Neural progenitor cell (in vitro differentiated cells): ENCODE results near the gene SYTL3. TPM values are rescaled to one million over a fixed set of nuclear protein-coding genes. Genes with fewer than 3 reads are reported as not detected.

ENCODE experiments used
- DNase-seq: peaks from one replicate; pipeline ENCODE4 v3.0.0-alpha.2; 2016; ENCODE audit warnings: low spot score
- H2AFZ ChIP-seq: fragments of 200-600 bp; sonication (generic); replicated peaks from 2 replicates; pipeline ENCODE4 v1.6.1; 2016; ENCODE audit warnings: antibody characterized with exemption
- H3F3A ChIP-seq: fragments of 200-600 bp; sonication (generic); 2 replicates; pipeline ENCODE4 v1.6.1; 2016; ENCODE audit warnings: antibody characterized with exemption, low read depth
- H3K27ac ChIP-seq: fragments of 200-600 bp; sonication (generic); 2 replicates; pipeline ENCODE4 v1.5.1; 2016; ENCODE audit warnings: mild to moderate bottlenecking
- H3K27me3 ChIP-seq: fragments of 200-600 bp; sonication (generic); 2 replicates; pipeline ENCODE4 v1.6.1; 2016; ENCODE audit warnings: mild to moderate bottlenecking, moderate library complexity
- H3K36me3 ChIP-seq: fragments of 200-600 bp; sonication (generic); 2 replicates; pipeline ENCODE4 v1.5.1; 2016
- H3K4me1 ChIP-seq: fragments of 200-600 bp; sonication (generic); 2 replicates; pipeline ENCODE4 v1.6.1; 2016; ENCODE audit warnings: mixed run types
- H3K4me2 ChIP-seq: fragments of 200-600 bp; sonication (generic); 2 replicates; pipeline ENCODE4 v1.6.1; 2016
- H3K4me3 ChIP-seq: fragments of 200-600 bp; sonication (generic); 2 replicates; pipeline ENCODE4 v1.5.1; 2016
- H3K79me2 ChIP-seq: fragments of 200-600 bp; sonication (generic); 2 replicates; pipeline ENCODE4 v1.6.1; 2016; ENCODE audit warnings: low read depth
- H3K9ac ChIP-seq: fragments of 200-600 bp; sonication (generic); 2 replicates; pipeline ENCODE4 v1.6.1; 2016
- H3K9me3 ChIP-seq: fragments of 200-600 bp; sonication (generic); 2 replicates; pipeline ENCODE4 v1.5.1; 2016; ENCODE audit warnings: low read depth
- H4K20me1 ChIP-seq: fragments of 200-600 bp; sonication (generic); 2 replicates; pipeline ENCODE4 v1.6.1; 2016; ENCODE audit warnings: low read depth
- H3K27ac Mint-ChIP-seq: 3 replicates; pipeline ENCODE4 v1.8.0; 2021; ENCODE audit warnings: mixed read lengths
- H3K27me3 Mint-ChIP-seq: 2 replicates; pipeline ENCODE4 v1.8.0; 2022; ENCODE audit warnings: low read depth, mild to moderate bottlenecking, inconsistent platforms, moderate library complexity, mixed read lengths; ENCODE audit not compliant: insufficient read depth
- H3K36me3 Mint-ChIP-seq: 3 replicates; pipeline ENCODE4 v1.8.0; 2021; ENCODE audit warnings: mixed read lengths
- H3K4me1 Mint-ChIP-seq: 3 replicates; pipeline ENCODE4 v1.8.0; 2021; ENCODE audit warnings: mixed read lengths
- H3K4me3 Mint-ChIP-seq: 3 replicates; pipeline ENCODE4 v1.8.0; 2021; ENCODE audit warnings: mild to moderate bottlenecking, moderate library complexity, mixed read lengths
- H3K9me3 Mint-ChIP-seq: 3 replicates; pipeline ENCODE4 v1.8.0; 2020; ENCODE audit warnings: mixed read lengths
- CTCF ChIP-seq: fragments of 200-600 bp; sonication (generic); IDR thresholded peaks from 2 replicates; pipeline ENCODE4 v1.5.1; 2017; ENCODE audit warnings: antibody characterized with exemption, mild to moderate bottlenecking
- EZH2 ChIP-seq: fragments of 200-600 bp; sonication (generic); IDR thresholded peaks from 2 replicates; pipeline ENCODE4 v1.6.1; 2017; ENCODE audit warnings: antibody characterized with exemption, mild to moderate bottlenecking, moderate library complexity
- EZH2phosphoT487 ChIP-seq: fragments of 200-600 bp; sonication (generic); IDR thresholded peaks from 2 replicates; pipeline ENCODE4 v1.6.1; 2017; ENCODE audit warnings: antibody characterized with exemption
- total RNA-seq: library from RNA; depleted of rRNA; stranded (reverse); fragments of >200 nt; gene quantifications from 2 replicates; pipeline ENCODE4 v1.2.3, GENCODE V29; 2015; ENCODE audit warnings: low replicate concordance

SYTL3 gene
- total RNA-seq, 1 donor from 2014 or later: not detected

GRCh38 chr6:158662607-158662953 lies 12.7 kb downstream of the SYTL3 start:
- Histone ChIP-seq H3K9ac (no peak overlapping the region), H4K20me1 (no peaks in the 10 kb centered on the region), H3F3A (peaks cover 3% of the 10 kb centered on the region), H3K9me3 (no peaks in the 10 kb centered on the region), H3K4me1 (peaks cover 12% of the 10 kb centered on the region), H3K27ac (no peak overlapping the region), H3K36me3 (no peaks in the 10 kb centered on the region), H2AFZ (no peak overlapping the region), H3K4me2 (no peak overlapping the region), H3K4me3 (no peak overlapping the region), H3K79me2 (no peaks in the 10 kb centered on the region), H3K27me3 (no peaks in the 10 kb centered on the region)
- Mint-ChIP-seq H3K27me3 (peaks cover 9% of the 10 kb centered on the region), H3K4me3 (no peak overlapping the region), H3K27ac (no peak overlapping the region), H3K4me1 (peaks cover 12% of the 10 kb centered on the region), H3K9me3 (no peaks in the 10 kb centered on the region), H3K36me3 (no peaks in the 10 kb centered on the region)
- TF ChIP-seq EZH2 (no peak), EZH2phosphoT487 (no peak), CTCF (no peak)
- no peak for DNase-seq

- no peak overlapping the region for H3K27ac Mint-ChIP-seq
Measured at GRCh38 chr6:158662954-158663624, 13.2 kb downstream of the SYTL3 start.

GRCh38 chr6:158663625-158664165 lies 13.8 kb downstream of the SYTL3 start:
- no peak overlapping the region for H3K27ac Mint-ChIP-seq
- no peaks in the 10 kb centered on the region for H3K36me3 ChIP-seq
- H3K4me3 Mint-ChIP-seq: no peak overlapping the region
- H3K4me3 ChIP-seq: no peak overlapping the region
- TF ChIP-seq EZH2phosphoT487 (no peak), EZH2 (no peak), CTCF (no peak)
- H3K27me3 Mint-ChIP-seq: peaks cover 9% of the 10 kb centered on the region
- peak overlapping the region; percentile 96 for H2AFZ ChIP-seq
- peaks cover 3% of the 10 kb centered on the region for H3F3A ChIP-seq
- H3K4me1 ChIP-seq: peaks cover 17% of the 10 kb centered on the region
- no peak overlapping the region for H3K9ac ChIP-seq
- H3K27ac ChIP-seq: no peak overlapping the region
- H3K4me1 Mint-ChIP-seq: peaks cover 12% of the 10 kb centered on the region
- peak overlapping the region; percentile 40 for H3K4me2 ChIP-seq
- H4K20me1 ChIP-seq: no peaks in the 10 kb centered on the region
- H3K79me2 ChIP-seq: no peaks in the 10 kb centered on the region
- H3K9me3 Mint-ChIP-seq: no peaks in the 10 kb centered on the region
- no peak for DNase-seq
- H3K9me3 ChIP-seq: no peaks in the 10 kb centered on the region
- H3K36me3 Mint-ChIP-seq: no peaks in the 10 kb centered on the region
- no peaks in the 10 kb centered on the region for H3K27me3 ChIP-seq

More at GRCh38 chr6:158662954-158663624, 13.2 kb downstream of the SYTL3 start:
- H3K4me1 ChIP-seq: peaks cover 12% of the 10 kb centered on the region
- H3K27ac ChIP-seq: no peak overlapping the region
- H3K36me3 Mint-ChIP-seq: no peaks in the 10 kb centered on the region
- DNase-seq: no peak
- H3K79me2 ChIP-seq: no peaks in the 10 kb centered on the region
- H3K36me3 ChIP-seq: no peaks in the 10 kb centered on the region
- H3K4me2 ChIP-seq: peak overlapping the region; percentile 40
- no peak for TF ChIP-seq EZH2
- TF ChIP-seq CTCF: no peak
- no peak for TF ChIP-seq EZH2phosphoT487
- H3K9me3 Mint-ChIP-seq: no peaks in the 10 kb centered on the region
- H3K4me1 Mint-ChIP-seq: peaks cover 12% of the 10 kb centered on the region
- H3K27me3 Mint-ChIP-seq: peaks cover 9% of the 10 kb centered on the region
- no peaks in the 10 kb centered on the region for H4K20me1 ChIP-seq
- peak overlapping the region; percentile 96 for H2AFZ ChIP-seq
- H3K4me3 ChIP-seq: no peak overlapping the region
- H3K27me3 ChIP-seq: no peaks in the 10 kb centered on the region
- H3F3A ChIP-seq: peaks cover 3% of the 10 kb centered on the region
- no peak overlapping the region for H3K9ac ChIP-seq
- H3K9me3 ChIP-seq: no peaks in the 10 kb centered on the region
- H3K4me3 Mint-ChIP-seq: no peak overlapping the region
